Measurements from ENCODE around the gene MEIOB.

MEIOB gene

DNA sequence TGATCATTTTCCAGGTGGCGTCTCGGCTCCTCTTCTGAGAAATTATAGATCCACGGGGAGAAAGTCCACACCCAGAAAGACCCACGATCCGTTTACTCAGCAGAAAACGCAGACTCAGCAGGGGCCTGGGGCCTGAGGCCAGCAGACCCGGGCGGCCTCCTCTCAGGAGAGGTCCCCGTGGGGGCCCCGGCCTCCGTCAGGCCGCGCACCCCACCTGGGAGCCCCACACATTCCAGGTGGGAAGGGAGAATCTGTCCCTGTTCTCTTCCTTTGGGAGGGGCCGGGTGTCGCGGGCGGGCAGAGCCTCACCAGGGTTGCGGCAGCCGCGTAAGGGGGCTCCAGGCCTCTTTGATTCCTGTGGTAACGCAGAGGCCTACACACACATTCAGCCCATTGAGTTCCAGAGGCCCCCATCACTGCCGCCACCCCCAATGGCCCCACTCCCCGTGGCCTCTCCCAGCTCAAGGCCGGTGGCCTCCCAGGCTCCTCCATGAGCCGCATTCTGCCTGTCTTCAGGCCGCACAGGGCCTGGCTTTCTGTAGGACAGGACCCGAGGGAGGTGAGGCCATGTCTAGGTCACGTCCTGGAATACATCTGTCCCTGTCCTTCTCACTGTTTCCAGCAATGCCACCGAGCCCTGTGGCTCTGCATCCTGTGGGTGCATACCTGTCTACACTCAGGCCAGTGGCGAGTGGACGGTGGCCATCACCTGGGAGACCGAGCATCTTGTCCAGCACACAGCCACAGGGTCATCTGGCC lies 76.9 kb downstream of the MEIOB start:
- DNase-seq (ENCODE audit: low read depth in 1 of 2, low spot score in 1 of 2), result no peak
- TF ChIP-seq JUND (IDR thresholded peaks at IDR 0.05; ENCODE audit: low read depth), result no peak
- in situ Hi-C loops (cut with HindIII; ENCODE audit: low pct_unique_long_range_greater_than_20kb, low sequenced_read_pairs), result no loop called here

DNA sequence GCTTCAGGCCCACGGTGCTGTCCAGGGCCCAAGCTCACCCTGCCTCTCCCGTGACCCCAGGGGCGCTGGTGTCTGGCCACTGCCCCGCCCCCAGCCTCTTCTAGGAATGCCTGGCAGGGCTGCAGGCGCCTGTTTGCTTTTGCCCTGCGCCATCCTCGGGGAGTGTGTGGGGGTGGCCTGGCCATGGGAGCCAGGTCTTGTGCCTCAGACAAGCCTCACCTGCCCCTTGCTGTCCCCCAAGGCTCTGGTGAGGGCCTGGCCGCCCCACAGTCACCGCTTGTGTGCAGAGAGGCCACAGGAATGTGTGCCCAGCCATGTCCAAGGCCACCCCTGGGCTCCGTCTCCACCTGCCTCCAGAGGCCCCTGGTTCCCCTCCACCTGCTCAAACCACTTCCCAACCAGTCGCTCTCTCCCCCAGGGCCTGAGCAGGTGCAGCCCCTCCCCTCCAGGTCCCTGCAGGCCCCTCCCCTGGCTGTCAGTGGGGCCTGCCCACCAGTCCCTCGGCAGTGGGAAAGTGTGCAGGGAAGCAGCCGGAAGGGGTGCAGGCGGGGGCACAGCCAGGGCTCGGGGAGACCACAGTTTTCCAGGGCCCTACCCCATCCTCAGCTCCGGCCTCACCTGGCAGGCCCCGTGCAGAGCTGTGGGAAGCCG lies 77.6 kb downstream of the MEIOB start:
- in situ Hi-C loops (cut with HindIII; ENCODE audit: low pct_unique_long_range_greater_than_20kb, low sequenced_read_pairs), result no loop called here
- TF ChIP-seq JUND (IDR thresholded peaks at IDR 0.05; ENCODE audit: low read depth), result no peak
- DNase-seq (ENCODE audit: low read depth in 1 of 2, low spot score in 1 of 2), result peak; percentile 58 to 72

DNA sequence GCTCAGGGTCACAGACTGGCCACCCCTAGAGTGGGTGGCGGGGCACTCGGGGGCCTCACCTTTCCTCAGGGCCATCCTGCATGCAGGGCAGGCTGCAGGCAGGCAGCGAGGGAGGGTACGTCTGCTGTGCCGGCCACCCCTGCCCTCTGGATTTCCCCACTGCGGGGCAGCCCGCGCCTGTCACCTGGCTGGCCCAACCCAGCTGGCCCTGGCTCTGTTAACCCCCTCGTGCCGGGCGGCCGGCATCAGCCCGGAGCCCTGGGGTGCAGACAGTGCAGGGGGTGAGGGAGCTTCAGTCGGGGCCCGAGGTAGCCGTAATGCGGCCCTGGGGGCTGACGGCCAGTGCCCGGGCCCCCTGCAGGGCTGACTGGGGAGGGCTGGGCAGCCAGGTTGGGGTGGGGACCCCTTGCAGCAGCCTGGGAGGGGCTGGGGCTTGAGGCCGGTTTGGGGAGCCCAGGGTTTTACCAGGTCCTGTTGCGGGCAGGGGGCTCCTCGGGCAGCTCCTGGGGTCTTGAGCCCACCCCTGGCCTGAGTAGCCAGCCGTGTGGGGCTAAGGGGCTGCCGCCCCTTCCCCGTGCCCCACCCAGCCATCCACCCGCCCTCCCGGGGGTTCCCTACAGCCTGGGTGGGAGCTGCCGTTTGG lies 78.3 kb downstream of the MEIOB start, which contains the start of gene IGFALS:
Gene IGFALS (minus strand): TSS at position 128 of the 643 bp plus-strand sequence. CDS start 53 bp downstream, at position 75.
- TF ChIP-seq JUND (IDR thresholded peaks at IDR 0.05; ENCODE audit: low read depth), result no peak
- DNase-seq (ENCODE audit: low read depth in 1 of 2, low spot score in 1 of 2), result no peak
- in situ Hi-C loops (cut with HindIII; ENCODE audit: low pct_unique_long_range_greater_than_20kb, low sequenced_read_pairs), result no loop called here

DNA sequence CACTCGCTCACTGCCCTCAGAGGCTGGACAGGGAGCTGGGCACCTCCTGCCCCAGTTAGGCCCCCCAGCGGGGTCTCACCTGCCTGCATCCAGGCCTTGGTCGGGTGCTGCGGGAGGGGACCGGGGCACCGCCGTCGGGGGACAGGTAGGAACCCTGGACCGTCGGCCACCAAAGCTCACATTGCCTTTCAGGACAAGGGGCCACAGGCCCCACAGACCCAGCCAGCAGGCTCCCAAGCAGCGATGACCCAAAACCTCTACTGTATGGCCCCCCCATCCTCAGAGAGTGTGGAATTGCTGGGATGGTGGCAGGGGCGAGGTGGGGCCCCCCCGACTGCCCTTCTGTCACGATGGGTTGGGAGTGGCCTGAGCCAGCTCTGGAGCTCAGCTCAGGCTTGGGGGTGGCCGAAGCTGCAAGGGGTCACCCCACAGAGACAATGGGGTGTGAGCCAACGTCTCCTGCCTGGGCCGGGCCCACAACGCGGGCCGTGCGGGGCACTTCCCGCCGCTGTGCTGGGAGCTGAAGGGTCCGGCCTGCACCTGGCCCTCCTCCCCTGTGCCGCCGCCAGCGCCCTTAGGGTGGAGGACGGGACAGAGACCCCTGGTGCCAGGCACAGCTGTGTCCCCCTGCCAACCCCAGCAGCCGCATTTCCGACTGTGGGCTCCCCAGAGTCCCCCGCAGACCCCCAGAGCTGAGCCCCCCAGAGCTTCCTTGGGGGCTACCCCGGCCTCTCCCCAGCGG lies 79.0 kb downstream of the MEIOB start:
- in situ Hi-C loops (cut with HindIII; ENCODE audit: low pct_unique_long_range_greater_than_20kb, low sequenced_read_pairs), result no loop called here
- TF ChIP-seq JUND (IDR thresholded peaks at IDR 0.05; ENCODE audit: low read depth), result no peak
- no peak for DNase-seq (ENCODE audit: low read depth in 1 of 2, low spot score in 1 of 2)

DNA sequence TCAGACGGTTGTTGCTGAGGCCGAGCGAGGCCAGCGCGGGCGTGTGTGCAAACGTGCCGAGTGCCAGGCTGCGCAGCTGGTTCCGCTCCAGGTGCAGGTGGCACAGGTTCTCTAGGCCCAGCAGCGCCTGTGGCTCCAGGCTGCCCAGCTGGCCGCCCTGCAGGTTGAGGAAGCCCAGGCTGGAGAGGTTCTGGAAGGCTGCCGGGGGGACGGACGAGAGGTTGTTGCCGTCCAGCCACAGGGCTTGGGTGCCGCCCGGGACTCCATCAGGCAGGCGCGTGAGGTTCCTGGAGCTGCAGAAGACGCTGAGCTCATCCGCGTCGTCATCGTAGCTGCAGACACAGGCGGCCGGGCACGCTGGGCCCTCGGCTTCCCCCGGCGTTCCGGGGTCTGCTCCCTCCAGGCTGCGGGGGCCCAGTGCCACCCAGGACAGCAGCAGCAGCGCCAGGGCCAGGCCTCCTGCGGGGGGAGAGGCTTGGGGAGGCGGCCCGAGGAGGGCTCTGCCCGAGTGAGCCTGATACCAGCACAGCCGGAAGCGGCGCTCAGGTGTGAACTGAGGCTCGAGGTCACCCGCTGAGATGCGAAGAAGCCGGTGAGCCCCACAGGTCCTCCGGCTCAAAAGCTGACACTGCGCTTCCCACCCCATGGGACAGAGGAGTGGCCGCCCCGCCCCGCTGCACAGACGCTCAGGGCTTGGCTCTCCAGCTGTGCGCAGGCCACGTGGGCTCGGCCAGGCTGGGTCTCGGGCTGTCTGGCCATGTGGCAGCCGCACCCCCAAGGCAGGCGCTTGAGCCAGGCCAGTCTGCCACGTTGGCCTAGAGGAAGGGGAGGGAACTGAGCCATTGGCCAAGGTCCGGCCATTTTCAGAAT lies 79.8 kb downstream of the MEIOB start:
- DNase-seq (ENCODE audit: low read depth in 1 of 2, low spot score in 1 of 2), result no peak
- TF ChIP-seq JUND (IDR thresholded peaks at IDR 0.05; ENCODE audit: low read depth), result no peak
- in situ Hi-C loops (cut with HindIII; ENCODE audit: low pct_unique_long_range_greater_than_20kb, low sequenced_read_pairs), result no loop called here

DNA sequence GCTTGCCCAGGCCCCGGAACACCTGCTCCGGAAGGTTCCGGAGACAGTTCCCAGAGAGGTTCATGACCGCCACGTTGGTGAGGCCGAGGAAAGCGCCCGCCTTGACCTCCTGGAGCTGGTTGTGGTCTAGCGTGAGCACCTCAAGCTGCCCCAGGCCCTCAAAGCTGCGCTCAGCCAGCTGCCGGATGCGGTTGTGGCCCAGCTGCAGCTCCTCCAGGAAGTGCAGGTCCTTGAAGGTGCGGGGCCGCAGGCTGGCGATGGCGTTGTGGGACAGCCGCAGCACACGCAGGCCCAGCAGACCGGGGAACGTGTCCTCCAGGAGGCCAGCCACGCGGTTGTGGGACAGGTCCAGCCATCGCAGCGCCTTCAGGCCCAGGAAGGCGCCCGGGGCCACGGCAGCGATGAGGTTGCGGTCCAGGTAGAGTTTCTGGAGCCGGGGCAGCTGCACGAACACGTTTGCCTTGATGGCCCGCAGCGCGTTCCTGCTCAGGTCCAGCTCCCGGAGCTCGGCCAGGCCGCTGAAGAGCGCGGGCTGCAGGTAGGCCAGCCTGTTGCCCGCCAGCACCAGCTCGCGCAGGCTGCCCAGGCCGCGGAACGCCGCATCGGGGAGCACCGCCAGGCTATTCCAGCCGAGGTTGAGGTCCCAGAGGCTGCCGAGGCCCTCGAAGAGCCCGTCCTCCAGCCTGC lies 80.6 kb downstream of the MEIOB start:
- in situ Hi-C loops (cut with HindIII; ENCODE audit: low pct_unique_long_range_greater_than_20kb, low sequenced_read_pairs), result no loop called here
- TF ChIP-seq JUND (IDR thresholded peaks at IDR 0.05; ENCODE audit: low read depth), result no peak
- no peak for DNase-seq (ENCODE audit: low read depth in 1 of 2, low spot score in 1 of 2)

DNA sequence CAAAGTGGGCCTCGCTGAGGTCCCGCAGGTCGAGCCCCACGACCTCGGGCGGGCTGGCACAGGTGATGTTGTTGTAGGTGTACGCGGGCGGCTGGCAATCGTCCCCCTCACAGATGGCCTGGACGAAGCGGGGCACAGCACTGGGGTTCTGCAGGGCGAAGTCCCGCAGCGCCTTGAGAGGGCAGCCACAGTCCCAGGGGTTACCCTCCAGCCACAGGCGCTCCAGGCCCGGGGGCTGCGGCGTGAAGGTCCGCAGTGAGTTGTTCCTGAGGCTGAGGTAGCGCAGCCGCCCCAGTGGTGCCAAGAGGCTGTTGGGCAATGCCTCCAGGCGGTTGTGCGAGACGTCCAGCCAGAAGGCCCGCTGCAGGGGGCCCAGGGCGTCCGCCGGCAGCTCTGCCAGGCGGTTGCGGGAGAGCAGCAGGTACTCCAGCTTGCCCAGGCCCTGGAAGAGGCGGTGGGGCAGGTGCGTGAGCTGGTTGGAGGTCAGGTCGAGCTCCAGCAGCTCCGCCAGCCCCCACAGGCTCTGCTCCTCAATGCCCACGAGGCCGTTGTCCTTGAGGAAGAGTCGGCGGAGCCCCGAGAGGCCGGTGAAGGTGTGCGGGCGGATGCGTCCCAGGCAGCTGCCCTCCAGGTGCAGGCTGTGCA lies 81.2 kb downstream of the MEIOB start:
- no peak for DNase-seq (ENCODE audit: low read depth in 1 of 2, low spot score in 1 of 2)
- no peak for TF ChIP-seq JUND (IDR thresholded peaks at IDR 0.05; ENCODE audit: low read depth)
- in situ Hi-C loops (cut with HindIII; ENCODE audit: low pct_unique_long_range_greater_than_20kb, low sequenced_read_pairs), result no loop called here

DNA sequence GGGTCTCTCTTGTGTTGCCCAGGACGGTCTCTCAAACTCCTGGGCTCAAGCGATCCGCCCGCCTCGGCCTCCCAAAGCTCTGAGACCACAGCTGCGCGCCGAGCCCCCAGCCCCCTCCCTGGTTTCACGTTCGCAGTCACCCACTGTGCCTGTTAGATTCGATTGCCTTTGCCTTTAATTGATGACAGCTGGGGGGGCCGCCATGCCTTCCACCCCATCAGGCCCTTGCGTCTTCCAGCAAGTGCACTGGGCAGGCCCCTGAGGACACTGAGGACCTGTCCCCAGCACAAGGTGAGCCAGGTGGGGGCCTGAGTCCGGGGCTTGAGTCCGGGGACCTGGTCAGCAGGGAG lies 81.7 kb downstream of the MEIOB start:
- no peak for DNase-seq (ENCODE audit: low read depth in 1 of 2, low spot score in 1 of 2)
- TF ChIP-seq JUND (IDR thresholded peaks at IDR 0.05; ENCODE audit: low read depth), result no peak
- in situ Hi-C loops (cut with HindIII; ENCODE audit: low pct_unique_long_range_greater_than_20kb, low sequenced_read_pairs), result no loop called here

DNA sequence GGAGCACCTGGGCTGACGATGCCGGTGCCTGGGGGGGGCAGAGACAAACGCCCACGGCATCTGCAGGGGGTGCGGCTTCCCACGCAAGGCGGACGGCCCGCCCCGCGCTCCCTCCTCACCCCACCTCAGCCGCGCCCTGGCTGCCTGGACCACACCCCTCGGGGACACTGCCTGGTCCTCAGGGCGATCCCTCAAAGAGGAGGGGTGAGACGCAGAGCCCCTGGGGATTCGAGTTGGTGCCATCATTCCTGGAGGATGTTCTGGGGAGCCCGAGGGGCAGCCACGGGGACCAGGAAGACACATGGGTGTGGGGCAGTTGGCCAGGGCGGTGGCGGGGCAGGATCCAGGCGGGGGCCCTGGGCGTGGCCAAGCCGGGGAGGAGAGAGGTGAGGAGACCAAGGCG lies 82.3 kb downstream of the MEIOB start:
- no peak for TF ChIP-seq JUND (IDR thresholded peaks at IDR 0.05; ENCODE audit: low read depth)
- in situ Hi-C loops (cut with HindIII; ENCODE audit: low pct_unique_long_range_greater_than_20kb, low sequenced_read_pairs), result no loop called here
- DNase-seq (ENCODE audit: low read depth in 1 of 2, low spot score in 1 of 2), result no peak

DNA sequence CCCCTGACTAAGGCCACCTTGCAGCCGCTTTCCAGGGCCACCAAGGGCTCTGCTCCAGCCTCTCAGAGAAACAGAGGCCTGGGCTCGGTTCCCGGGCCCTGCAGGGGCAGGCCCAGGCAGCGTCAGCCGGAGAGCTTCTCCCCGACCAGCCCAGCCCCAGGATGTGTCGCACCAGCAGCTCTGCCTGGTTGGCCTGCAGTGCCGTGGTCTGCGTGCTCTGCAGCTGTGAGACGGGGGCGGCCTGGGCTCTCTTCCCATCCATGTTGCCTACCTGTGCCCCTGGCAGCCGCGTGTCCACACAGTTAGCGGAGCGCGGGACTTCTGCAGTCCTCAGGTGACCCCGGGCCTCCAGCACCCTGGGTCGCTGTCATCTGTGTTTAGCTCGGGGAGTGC lies 83.3 kb downstream of the MEIOB start:
- DNase-seq (ENCODE audit: low read depth in 1 of 2, low spot score in 1 of 2), result no peak
- in situ Hi-C loops (cut with HindIII; ENCODE audit: low pct_unique_long_range_greater_than_20kb, low sequenced_read_pairs), result no loop called here
- no peak for TF ChIP-seq JUND (IDR thresholded peaks at IDR 0.05; ENCODE audit: low read depth)

DNA sequence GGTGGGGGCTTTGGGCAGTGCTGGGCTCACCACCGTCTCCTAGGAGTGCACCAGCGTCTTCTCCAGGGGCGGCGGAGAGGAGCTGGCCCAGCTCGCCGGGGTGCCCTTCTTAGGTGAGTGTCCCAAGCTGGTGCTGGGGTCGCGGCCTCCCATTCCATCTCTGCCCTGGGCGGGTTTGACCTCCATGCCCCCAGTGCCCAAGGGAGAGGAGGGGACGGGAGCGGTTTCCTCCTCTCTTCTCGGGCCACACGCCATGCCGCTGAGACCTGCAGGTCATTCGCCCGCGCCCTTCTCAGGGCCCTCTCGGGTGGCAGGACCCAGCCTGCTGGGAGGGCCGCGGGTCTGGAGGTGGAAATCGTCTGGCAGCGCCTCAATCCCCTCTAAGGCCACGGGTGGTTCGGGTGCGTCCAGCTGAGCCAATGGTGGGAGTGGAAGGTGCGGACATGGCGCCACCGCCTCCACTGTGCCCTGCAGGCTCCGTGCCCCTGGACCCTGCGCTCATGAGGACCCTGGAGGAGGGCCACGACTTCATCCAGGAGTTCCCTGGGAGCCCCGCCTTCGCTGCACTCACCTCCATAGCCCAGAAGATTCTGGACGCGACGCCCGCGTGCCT lies 83.8 kb downstream of the MEIOB start:
- DNase-seq (ENCODE audit: low read depth in 1 of 2, low spot score in 1 of 2), result no peak
- in situ Hi-C loops (cut with HindIII; ENCODE audit: low pct_unique_long_range_greater_than_20kb, low sequenced_read_pairs), result no loop called here
- TF ChIP-seq JUND (IDR thresholded peaks at IDR 0.05; ENCODE audit: low read depth), result no peak

Measured in T47D (cell line).